ENCODE measurements around the gene RENBP. TPM values are rescaled to one million over a fixed set of nuclear protein-coding genes. Genes with fewer than 3 reads are reported as not detected.
A peak's percentile ranks its signal among the peaks of the same experiment; 100 is the strongest.

The RENBP gene
- total RNA-seq, 1 experiment from 2014 or later = 7.1 TPM

DNA sequence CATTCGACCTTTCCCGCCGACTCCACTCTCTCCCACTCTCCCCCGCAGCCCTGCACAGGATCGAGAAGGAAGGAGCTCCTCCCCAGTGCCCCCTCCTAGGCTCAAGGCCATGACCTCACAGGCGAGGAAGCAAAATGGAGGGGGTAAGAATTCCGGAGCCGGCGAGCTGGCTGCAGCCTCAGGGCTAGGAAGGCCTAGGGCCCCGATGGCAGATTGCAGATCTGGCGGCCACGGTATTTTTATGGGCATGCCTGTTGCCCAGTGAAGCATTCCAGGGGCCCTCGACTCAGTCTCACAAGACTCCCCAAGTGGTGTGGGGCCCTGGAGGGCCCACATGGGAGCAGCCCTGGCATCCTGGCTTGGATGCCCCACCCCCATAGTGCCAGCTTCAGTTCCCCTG, 57.5 kb downstream of the RENBP start:
- H3K27me3 ChIP-seq (ENCODE audit: insufficient read depth, low read length) = no peaks in the 10 kb centered on the region
- 0 out of 2 replicates have a peak overlapping the region, but pooled peaks have one; percentile 31 for H3K14ac ChIP-seq (ENCODE audit: insufficient read depth, low read length)
- no peak overlapping the region for H2BK5ac ChIP-seq (ENCODE audit: insufficient read length, low read length)
- H3K36me3 Mint-ChIP-seq (ENCODE audit: insufficient read depth in 1 of 3, low read depth in 3 of 3) = peaks cover 4 to 14% (median 8%) of the 10 kb centered on the region in 3 experiments; a peak in 6 of 7 replicates
- no peak overlapping the region for H2BK12ac ChIP-seq (ENCODE audit: insufficient read length, low read depth, low read length)
- no peak overlapping the region for H2BK120ac ChIP-seq (ENCODE audit: low read depth, low read length, poor library complexity, severe bottlenecking)
- H4K91ac ChIP-seq (ENCODE audit: insufficient read length, low read depth, low read length) = no peak overlapping the region
- no peak overlapping the region for H2BK20ac ChIP-seq (ENCODE audit: low read depth, low read length, poor library complexity, severe bottlenecking)
- H3K27ac ChIP-seq (ENCODE audit: insufficient read length, low read depth, low read length) = no peak overlapping the region
- no peak overlapping the region for H4K8ac ChIP-seq (replicated peaks; ENCODE audit: insufficient read length, low read depth, low read length)
- H3K4ac ChIP-seq (ENCODE audit: low read depth, low read length) = no peak overlapping the region
- H3K4me1 ChIP-seq (ENCODE audit: insufficient read depth, low read length) = no peaks in the 10 kb centered on the region
- peaks cover 9 to 22% of the 10 kb centered on the region in 2 experiments for H3K4me1 Mint-ChIP-seq
- H3K79me1 ChIP-seq (ENCODE audit: insufficient read depth, low read depth, low read length, poor library complexity, severe bottlenecking) = no peaks in the 10 kb centered on the region
- no peak overlapping the region for H2BK15ac ChIP-seq (ENCODE audit: low read depth, low read length)
- no peak overlapping the region for H2AFZ ChIP-seq (ENCODE audit: low read length)
- no peak overlapping the region for H3K56ac ChIP-seq (ENCODE audit: insufficient read length, low read depth, low read length)
- peaks cover 28% of the 10 kb centered on the region for H3K27me3 Mint-ChIP-seq (ENCODE audit: low read depth)
- TF ChIP-seq, protein P1, sequence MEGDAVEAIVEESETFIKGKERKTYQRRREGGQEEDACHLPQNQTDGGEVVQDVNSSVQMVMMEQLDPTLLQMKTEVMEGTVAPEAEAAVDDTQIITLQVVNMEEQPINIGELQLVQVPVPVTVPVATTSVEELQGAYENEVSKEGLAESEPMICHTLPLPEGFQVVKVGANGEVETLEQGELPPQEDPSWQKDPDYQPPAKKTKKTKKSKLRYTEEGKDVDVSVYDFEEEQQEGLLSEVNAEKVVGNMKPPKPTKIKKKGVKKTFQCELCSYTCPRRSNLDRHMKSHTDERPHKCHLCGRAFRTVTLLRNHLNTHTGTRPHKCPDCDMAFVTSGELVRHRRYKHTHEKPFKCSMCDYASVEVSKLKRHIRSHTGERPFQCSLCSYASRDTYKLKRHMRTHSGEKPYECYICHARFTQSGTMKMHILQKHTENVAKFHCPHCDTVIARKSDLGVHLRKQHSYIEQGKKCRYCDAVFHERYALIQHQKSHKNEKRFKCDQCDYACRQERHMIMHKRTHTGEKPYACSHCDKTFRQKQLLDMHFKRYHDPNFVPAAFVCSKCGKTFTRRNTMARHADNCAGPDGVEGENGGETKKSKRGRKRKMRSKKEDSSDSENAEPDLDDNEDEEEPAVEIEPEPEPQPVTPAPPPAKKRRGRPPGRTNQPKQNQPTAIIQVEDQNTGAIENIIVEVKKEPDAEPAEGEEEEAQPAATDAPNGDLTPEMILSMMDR (conservative IDR thresholded peaks at IDR 0.05) = no peak
- H3K9me3 Mint-ChIP-seq = peaks cover 52 to 63% of the 10 kb centered on the region in 2 experiments
- peak overlapping the region; percentile 25 for H3K4me2 ChIP-seq (ENCODE audit: insufficient read depth, insufficient read length, low read length)
- peaks cover 4% of the 10 kb centered on the region for H3K23me2 ChIP-seq (ENCODE audit: insufficient read length, low read depth, low read length, poor library complexity, severe bottlenecking)
- H3K27ac Mint-ChIP-seq = no peak overlapping the region
- DNase-seq = no peak
- no peaks in the 10 kb centered on the region for H3K79me2 ChIP-seq (ENCODE audit: insufficient read depth, low read length)
- peak overlapping the region; percentile 60 to 80 for H3K4me3 Mint-ChIP-seq
- no peak overlapping the region for H3K9ac ChIP-seq (ENCODE audit: extremely low read depth, insufficient read length, low read length)
- no peak overlapping the region for H4K5ac ChIP-seq (ENCODE audit: insufficient read length, low read depth, low read length)
- WGBS (ENCODE audit: extremely low coverage, insufficient read length, low lambda C conversion rate) = no CpG with 5 or more reads among the region's 13 CpGs
- H4K20me1 ChIP-seq (ENCODE audit: control insufficient read depth, insufficient read depth, insufficient read length) = no peaks in the 10 kb centered on the region
- H3K9me3 ChIP-seq (ENCODE audit: control insufficient read depth, low read depth, low read length) = peaks cover 18% of the 10 kb centered on the region
- H2AK5ac ChIP-seq (ENCODE audit: insufficient read length, low read length) = no peak overlapping the region
- H3K18ac ChIP-seq (ENCODE audit: insufficient read length, low read depth, low read length) = no peak overlapping the region
- no peak overlapping the region for H3T11ph ChIP-seq (ENCODE audit: low read length)
- H3K23ac ChIP-seq (ENCODE audit: insufficient read length, low read depth, low read length) = no peak overlapping the region
